Anterior cingulate cortex (tissue), 58 donors: Measurements from ENCODE around the gene CGB3.
"Not testable (repeated sequence)": the region's sequence is repeated elsewhere in the genome, so short reads cannot be mapped to it uniquely, and the experiment has no call there.

ENCODE experiments used
- DNase-seq, 58 donors: peaks; one replicate each; lab custom pipeline; 2025; lab: John Stamatoyannopoulos, UW

CGB3 gene

GRCh38 chr19:49043548-49043947 is 19.4 kb upstream of the CGB3 start, which contains the start of gene CGB5:
CGB5 (plus strand) TSS chr19:49043848; CDS start chr19:49044210, 362 bp downstream.
- not testable (repeated sequence) for DNase-seq

GRCh38 chr19:49042666-49043065 is 18.5 kb upstream of the CGB3 start:
- not testable (repeated sequence) for DNase-seq

- DNase-seq: no peak
These were observed 18.0 kb upstream of the CGB3 start for GRCh38 chr19:49042177-49042576.

- DNase-seq: not testable (repeated sequence)
These were observed 15.6 kb upstream of the CGB3 start for GRCh38 chr19:49039736-49040135.

GRCh38 chr19:49038557-49039276 is 14.6 kb upstream of the CGB3 start:
- DNase-seq: not testable (repeated sequence)

- not testable (repeated sequence) for DNase-seq
These were observed 14.0 kb upstream of the CGB3 start for GRCh38 chr19:49038111-49038510.

- DNase-seq: not testable (repeated sequence)
These were observed 12.7 kb upstream of the CGB3 start, which contains the start of gene CGB1 for GRCh38 chr19:49036815-49037214. CGB1 (minus strand) TSS chr19:49036895; CDS start chr19:49036711, 184 bp downstream.

GRCh38 chr19:49031642-49032301 is 7.6 kb upstream of the CGB3 start, which contains the start of gene CGB2:
CGB2 (plus strand) TSS chr19:49031890; CDS start chr19:49032096, 206 bp downstream.
- not testable (repeated sequence) for DNase-seq

- DNase-seq: not testable (repeated sequence)
These were observed 6.2 kb upstream of the CGB3 start for GRCh38 chr19:49030323-49030722.

- not testable (repeated sequence) for DNase-seq
These were observed 5.6 kb upstream of the CGB3 start for GRCh38 chr19:49029749-49030148.

GRCh38 chr19:49028686-49029085 is 4.6 kb upstream of the CGB3 start:
- not testable (repeated sequence) for DNase-seq

GRCh38 chr19:49025599-49025998 is 1.5 kb upstream of the CGB3 start:
- not testable (repeated sequence) for DNase-seq

GRCh38 chr19:49025088-49025487 is 955 bp upstream of the CGB3 start:
- DNase-seq: not testable (repeated sequence)

GRCh38 chr19:49022116-49022515 is 2.0 kb downstream of the CGB3 start:
- no peak for DNase-seq

GRCh38 chr19:49020931-49021895 is 2.9 kb downstream of the CGB3 start:
- no peak for DNase-seq

GRCh38 chr19:49020342-49020741 is 3.8 kb downstream of the CGB3 start:
- DNase-seq: no peak

GRCh38 chr19:49019242-49019932 is 4.7 kb downstream of the CGB3 start:
- DNase-seq: peak in 7 of 58 donors; percentile 1 to 9 (median 5)

GRCh38 chr19:49018388-49019241 is 5.5 kb downstream of the CGB3 start:
- peak in 1 of 58 donors; percentile 5 for DNase-seq
